Effector memory CD4-positive, alpha-beta T cell (primary cell): ENCODE data around the gene GRK3.

Experiments used
- DNase-seq, 3 donors: peaks; one replicate each; pipeline ENCODE4 v3.0.0-alpha.2; 2020
- H3K27ac ChIP-seq: 2 replicates; pipeline ENCODE4 v1.7.0; 2013; ENCODE audit warnings: mild to moderate bottlenecking, low read length, moderate library complexity; ENCODE audit not compliant: insufficient read depth, poor library complexity, severe bottlenecking
- H3K27me3 ChIP-seq: replicated peaks from 2 replicates; pipeline ENCODE4 v1.7.0; 2013; ENCODE audit warnings: mild to moderate bottlenecking, low read length; ENCODE audit not compliant: insufficient read depth, control insufficient read depth, poor library complexity, severe bottlenecking
- H3K36me3 ChIP-seq: 2 replicates; pipeline ENCODE4 v1.7.0; 2013; ENCODE audit warnings: mild to moderate bottlenecking, low read length, moderate library complexity; ENCODE audit not compliant: control insufficient read depth, insufficient read depth
- H3K4me1 ChIP-seq: 2 replicates; pipeline ENCODE4 v1.7.0; 2013; ENCODE audit warnings: low read length, mild to moderate bottlenecking; ENCODE audit not compliant: control insufficient read depth, insufficient read depth, poor library complexity, severe bottlenecking
- H3K4me3 ChIP-seq: 2 replicates; pipeline ENCODE4 v1.7.0; 2013; ENCODE audit warnings: low read length, low read depth, mild to moderate bottlenecking; ENCODE audit not compliant: insufficient read depth, poor library complexity, severe bottlenecking
- H3K9me3 ChIP-seq: 2 replicates; pipeline ENCODE4 v1.7.0; 2013; ENCODE audit warnings: mild to moderate bottlenecking, low read length, moderate library complexity; ENCODE audit not compliant: control insufficient read depth

The GRK3 gene

DNA sequence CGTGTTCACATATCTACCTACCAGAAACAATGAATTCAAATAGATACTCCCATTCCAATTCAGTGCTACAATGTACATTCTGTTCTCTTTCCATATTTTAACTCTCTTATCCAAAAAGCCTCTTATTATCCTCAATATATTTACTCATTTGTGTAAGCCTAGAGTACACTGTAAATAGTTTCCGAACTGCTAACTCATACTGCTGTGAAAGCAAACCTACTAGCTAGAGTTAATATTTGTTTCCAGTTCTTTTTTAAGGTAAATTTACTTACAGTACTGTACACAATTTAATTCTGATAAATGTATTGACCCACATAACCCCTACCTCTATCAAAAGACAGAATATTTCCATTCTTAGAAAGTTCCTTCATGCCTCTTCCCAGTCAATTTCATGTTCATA lies 71.8 kb downstream of the GRK3 start:
- Histone ChIP-seq H3K9me3 (no peaks in the 10 kb centered on the region), H3K4me3 (no peak overlapping the region), H3K36me3 (no peaks in the 10 kb centered on the region), H3K27me3 (no peaks in the 10 kb centered on the region), H3K27ac (no peak overlapping the region), H3K4me1 (no peaks in the 10 kb centered on the region)
- DNase-seq, result no peak

DNA sequence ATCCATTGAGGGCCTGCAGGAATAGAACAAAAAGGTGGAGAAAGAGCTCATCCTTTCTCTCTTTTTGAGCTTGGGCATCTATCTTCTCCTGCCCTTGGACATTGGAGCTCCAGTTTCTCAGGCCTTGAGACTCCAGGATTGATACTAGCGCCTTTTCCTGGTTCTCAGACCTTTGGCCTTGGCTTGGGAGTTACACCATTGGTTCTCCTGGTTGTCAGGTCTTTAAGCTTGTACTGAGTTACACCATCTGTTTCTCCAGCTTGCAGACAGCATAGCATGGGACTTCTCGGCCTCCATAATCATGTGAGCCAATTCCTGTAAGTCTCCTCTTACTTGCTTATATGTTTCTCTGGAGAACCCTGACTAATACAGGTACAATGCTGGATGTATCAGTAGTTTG lies 72.6 kb downstream of the GRK3 start:
- Histone ChIP-seq H3K36me3 (no peaks in the 10 kb centered on the region), H3K27me3 (no peaks in the 10 kb centered on the region), H3K9me3 (no peaks in the 10 kb centered on the region), H3K4me3 (no peak overlapping the region), H3K4me1 (no peaks in the 10 kb centered on the region), H3K27ac (no peak overlapping the region)
- DNase-seq, result no peak

DNA sequence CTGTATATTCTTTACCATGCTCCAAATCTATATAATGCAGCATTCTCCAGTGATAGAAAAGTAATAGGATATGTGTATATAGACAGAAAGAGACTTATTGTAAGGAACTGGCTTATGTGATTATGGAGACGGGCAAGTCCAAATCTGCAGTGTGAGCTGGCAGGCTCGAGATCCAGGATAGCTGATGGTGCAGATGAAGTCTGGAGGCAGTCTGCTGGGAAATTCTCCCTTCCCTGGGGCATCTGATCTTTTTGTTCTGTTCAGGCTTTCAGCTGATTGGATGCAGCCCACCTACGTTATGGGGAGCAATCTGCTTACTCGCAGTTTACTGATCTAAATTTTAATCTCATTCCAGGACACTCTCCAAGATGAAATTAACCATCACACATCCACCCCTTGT lies 73.2 kb downstream of the GRK3 start:
- Histone ChIP-seq H3K27me3 (no peaks in the 10 kb centered on the region), H3K27ac (no peak overlapping the region), H3K9me3 (no peaks in the 10 kb centered on the region), H3K36me3 (no peaks in the 10 kb centered on the region), H3K4me1 (no peaks in the 10 kb centered on the region), H3K4me3 (no peak overlapping the region)
- no peak for DNase-seq

- Histone ChIP-seq H3K36me3 (no peaks in the 10 kb centered on the region), H3K27ac (no peak overlapping the region), H3K9me3 (no peaks in the 10 kb centered on the region), H3K27me3 (no peaks in the 10 kb centered on the region), H3K4me3 (no peak overlapping the region), H3K4me1 (no peaks in the 10 kb centered on the region)
- no peak for DNase-seq
Measured at GRCh38 chr22:25638638-25639037, 74.2 kb downstream of the GRK3 start.

GRCh38 chr22:25641650-25642049 lies 77.2 kb downstream of the GRK3 start:
- Histone ChIP-seq H3K27ac (no peak overlapping the region), H3K9me3 (no peaks in the 10 kb centered on the region), H3K36me3 (no peaks in the 10 kb centered on the region), H3K4me1 (no peaks in the 10 kb centered on the region), H3K4me3 (no peak overlapping the region), H3K27me3 (no peaks in the 10 kb centered on the region)
- DNase-seq, result no peak

GRCh38 chr22:25643232-25644000 lies 78.9 kb downstream of the GRK3 start:
- no peaks in the 10 kb centered on the region for H3K4me1 ChIP-seq
- no peak overlapping the region for H3K27ac ChIP-seq
- H3K36me3 ChIP-seq, result no peaks in the 10 kb centered on the region
- DNase-seq, result no peak
- no peaks in the 10 kb centered on the region for H3K27me3 ChIP-seq
- H3K9me3 ChIP-seq, result no peaks in the 10 kb centered on the region
- H3K4me3 ChIP-seq, result no peak overlapping the region

- no peaks in the 10 kb centered on the region for H3K9me3 ChIP-seq
- no peak for DNase-seq
- H3K27me3 ChIP-seq, result no peaks in the 10 kb centered on the region
- no peak overlapping the region for H3K27ac ChIP-seq
- H3K36me3 ChIP-seq, result no peaks in the 10 kb centered on the region
- no peak overlapping the region for H3K4me3 ChIP-seq
- H3K4me1 ChIP-seq, result no peaks in the 10 kb centered on the region
Measured at GRCh38 chr22:25644122-25644521, 79.6 kb downstream of the GRK3 start.

- Histone ChIP-seq H3K27ac (no peak overlapping the region), H3K27me3 (no peaks in the 10 kb centered on the region), H3K4me1 (no peaks in the 10 kb centered on the region), H3K4me3 (no peak overlapping the region), H3K9me3 (no peaks in the 10 kb centered on the region), H3K36me3 (no peaks in the 10 kb centered on the region)
- DNase-seq, result no peak
Measured at GRCh38 chr22:25645266-25645665, 80.8 kb downstream of the GRK3 start.

GRCh38 chr22:25645964-25646363 lies 81.5 kb downstream of the GRK3 start:
- H3K36me3 ChIP-seq, result no peaks in the 10 kb centered on the region
- H3K4me3 ChIP-seq, result no peak overlapping the region
- H3K27ac ChIP-seq, result no peak overlapping the region
- no peaks in the 10 kb centered on the region for H3K27me3 ChIP-seq
- no peaks in the 10 kb centered on the region for H3K4me1 ChIP-seq
- DNase-seq, result no peak
- no peaks in the 10 kb centered on the region for H3K9me3 ChIP-seq

- no peak overlapping the region for H3K4me3 ChIP-seq
- no peaks in the 10 kb centered on the region for H3K27me3 ChIP-seq
- DNase-seq, result no peak
- no peaks in the 10 kb centered on the region for H3K36me3 ChIP-seq
- H3K27ac ChIP-seq, result no peak overlapping the region
- H3K4me1 ChIP-seq, result no peaks in the 10 kb centered on the region
- no peaks in the 10 kb centered on the region for H3K9me3 ChIP-seq
Measured at GRCh38 chr22:25650833-25651232, 86.4 kb downstream of the GRK3 start.
